22Rv1 (cell line): ENCODE measurements around the gene PLA2R1.

Experiments used
- CTCF ChIP-seq: fragments of 450-650 bp; IDR thresholded peaks from 2 replicates; pipeline ENCODE4 v1.5.1; 2017; ENCODE audit warnings: mild to moderate bottlenecking
- ZFX ChIP-seq: fragments of 450-650 bp; IDR thresholded peaks from 2 replicates; pipeline ENCODE4 v1.6.1; 2017; ENCODE audit warnings: antibody characterized with exemption, borderline replicate concordance

DNA sequence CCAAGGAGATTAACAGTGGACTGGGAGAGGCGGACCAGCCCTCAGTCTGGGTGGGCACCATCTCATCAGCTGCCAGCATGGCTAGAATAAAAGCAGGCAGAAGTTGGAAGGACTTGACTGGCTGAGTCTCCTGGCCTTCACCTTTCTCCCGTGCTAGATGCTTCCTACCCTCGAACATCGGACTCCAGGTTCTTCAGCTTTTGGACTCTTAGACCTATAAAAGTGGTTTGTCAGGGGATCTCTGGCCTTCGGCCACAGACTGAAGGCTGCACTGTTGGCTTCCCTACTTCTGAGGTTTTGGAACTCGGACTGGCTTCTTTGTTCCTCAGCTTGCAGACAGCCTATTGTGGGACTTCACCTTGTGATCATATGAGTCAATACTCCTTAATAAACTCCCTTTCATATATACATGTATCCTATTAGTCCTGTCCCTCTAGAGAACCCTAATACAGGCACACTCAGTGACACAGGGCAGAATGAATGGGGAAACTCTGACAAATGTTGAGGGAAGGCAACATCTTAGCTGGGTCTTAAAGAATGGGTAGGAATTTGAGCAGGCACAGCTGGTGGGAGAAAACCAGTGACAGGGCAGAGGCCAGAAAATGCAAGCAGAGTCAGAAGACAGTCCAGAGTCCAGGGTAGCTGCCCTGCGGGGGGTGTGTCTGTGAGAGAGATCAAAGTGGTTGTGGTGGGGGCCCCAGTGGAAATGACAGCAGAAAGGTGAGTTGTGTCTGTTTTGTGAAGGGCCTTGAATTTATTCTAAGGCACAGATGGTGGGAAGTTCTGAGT, 156.3 kb downstream of the PLA2R1 start:
- TF ChIP-seq CTCF, result no peak
- no peak for TF ChIP-seq ZFX
